ENCODE data around the gene ANKS1B. TPM values are rescaled to one million over a fixed set of nuclear protein-coding genes. Genes with fewer than 3 reads are reported as not detected.

The ANKS1B gene
- total RNA-seq, 1 experiment from 2014 or later, result 0.61 TPM

- H3K36me3 Mint-ChIP-seq (ENCODE audit: insufficient read depth, unreplicated experiment), result no peaks in the 10 kb centered on the region
- no peak overlapping the region for H3K27ac Mint-ChIP-seq (ENCODE audit: unreplicated experiment)
- Histone ChIP-seq H3K27me3 (replicated peaks; ENCODE audit: control insufficient read depth, insufficient read depth, low read length) (no peaks in the 10 kb centered on the region), H3K4me1 (no peaks in the 10 kb centered on the region), H3K4me3 (ENCODE audit: low read depth, low read length) (no peak overlapping the region), H3K9me3 (no peaks in the 10 kb centered on the region), H3K36me3 (ENCODE audit: control insufficient read depth, insufficient read depth, low read length) (no peaks in the 10 kb centered on the region)
- TF ChIP-seq, protein P1, sequence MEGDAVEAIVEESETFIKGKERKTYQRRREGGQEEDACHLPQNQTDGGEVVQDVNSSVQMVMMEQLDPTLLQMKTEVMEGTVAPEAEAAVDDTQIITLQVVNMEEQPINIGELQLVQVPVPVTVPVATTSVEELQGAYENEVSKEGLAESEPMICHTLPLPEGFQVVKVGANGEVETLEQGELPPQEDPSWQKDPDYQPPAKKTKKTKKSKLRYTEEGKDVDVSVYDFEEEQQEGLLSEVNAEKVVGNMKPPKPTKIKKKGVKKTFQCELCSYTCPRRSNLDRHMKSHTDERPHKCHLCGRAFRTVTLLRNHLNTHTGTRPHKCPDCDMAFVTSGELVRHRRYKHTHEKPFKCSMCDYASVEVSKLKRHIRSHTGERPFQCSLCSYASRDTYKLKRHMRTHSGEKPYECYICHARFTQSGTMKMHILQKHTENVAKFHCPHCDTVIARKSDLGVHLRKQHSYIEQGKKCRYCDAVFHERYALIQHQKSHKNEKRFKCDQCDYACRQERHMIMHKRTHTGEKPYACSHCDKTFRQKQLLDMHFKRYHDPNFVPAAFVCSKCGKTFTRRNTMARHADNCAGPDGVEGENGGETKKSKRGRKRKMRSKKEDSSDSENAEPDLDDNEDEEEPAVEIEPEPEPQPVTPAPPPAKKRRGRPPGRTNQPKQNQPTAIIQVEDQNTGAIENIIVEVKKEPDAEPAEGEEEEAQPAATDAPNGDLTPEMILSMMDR (IDR thresholded peaks at IDR 0.05; ENCODE audit: insufficient read depth in 1 of 2, low read depth in 1 of 2, low read length in 1 of 2, severe bottlenecking in 1 of 2, unreplicated experiment in 1 of 2), result no peak
- H3K4me3 Mint-ChIP-seq (ENCODE audit: unreplicated experiment), result no peak overlapping the region
- intact Hi-C loops (cut with micrococcal nuclease; ENCODE audit: unreplicated experiment), result no loop called here
- DNase-seq, result no peak
- BruUV-seq (replicated peaks), result no TSS peak
- H3K9me3 Mint-ChIP-seq (ENCODE audit: unreplicated experiment), result no peaks in the 10 kb centered on the region
- ChIA-PET CTCF (no interaction called here), POLR2A (no interaction called here)
- H3K27me3 Mint-ChIP-seq (ENCODE audit: insufficient read depth, unreplicated experiment), result peaks cover 4% of the 10 kb centered on the region
- H3K4me1 Mint-ChIP-seq (ENCODE audit: low read depth, unreplicated experiment), result no peaks in the 10 kb centered on the region
These were observed 959.9 kb downstream of the ANKS1B start for GRCh38 chr12:99024870-99025269.

- H3K9me3 ChIP-seq, result no peaks in the 10 kb centered on the region
- no peaks in the 10 kb centered on the region for H3K36me3 ChIP-seq (ENCODE audit: control insufficient read depth, insufficient read depth, low read length)
- ChIA-PET POLR2A (no interaction called here), CTCF (no interaction called here)
- Mint-ChIP-seq H3K27ac (ENCODE audit: unreplicated experiment) (no peak overlapping the region), H3K36me3 (ENCODE audit: insufficient read depth, unreplicated experiment) (no peaks in the 10 kb centered on the region), H3K27me3 (ENCODE audit: insufficient read depth, unreplicated experiment) (peaks cover 4% of the 10 kb centered on the region), H3K4me1 (ENCODE audit: low read depth, unreplicated experiment) (no peaks in the 10 kb centered on the region), H3K4me3 (ENCODE audit: unreplicated experiment) (no peak overlapping the region), H3K9me3 (ENCODE audit: unreplicated experiment) (no peaks in the 10 kb centered on the region)
- H3K27me3 ChIP-seq (replicated peaks; ENCODE audit: control insufficient read depth, insufficient read depth, low read length), result no peaks in the 10 kb centered on the region
- no peaks in the 10 kb centered on the region for H3K4me1 ChIP-seq
- TF ChIP-seq, protein P1 (IDR thresholded peaks at IDR 0.05; ENCODE audit: insufficient read depth in 1 of 2, low read depth in 1 of 2, low read length in 1 of 2, severe bottlenecking in 1 of 2, unreplicated experiment in 1 of 2), result no peak
- H3K4me3 ChIP-seq (ENCODE audit: low read depth, low read length), result no peak overlapping the region
- intact Hi-C loops (cut with micrococcal nuclease; ENCODE audit: unreplicated experiment), result no loop called here
- no peak for DNase-seq
- no TSS peak for BruUV-seq (replicated peaks)
These were observed 960.5 kb downstream of the ANKS1B start for GRCh38 chr12:99024191-99024590.

DNA sequence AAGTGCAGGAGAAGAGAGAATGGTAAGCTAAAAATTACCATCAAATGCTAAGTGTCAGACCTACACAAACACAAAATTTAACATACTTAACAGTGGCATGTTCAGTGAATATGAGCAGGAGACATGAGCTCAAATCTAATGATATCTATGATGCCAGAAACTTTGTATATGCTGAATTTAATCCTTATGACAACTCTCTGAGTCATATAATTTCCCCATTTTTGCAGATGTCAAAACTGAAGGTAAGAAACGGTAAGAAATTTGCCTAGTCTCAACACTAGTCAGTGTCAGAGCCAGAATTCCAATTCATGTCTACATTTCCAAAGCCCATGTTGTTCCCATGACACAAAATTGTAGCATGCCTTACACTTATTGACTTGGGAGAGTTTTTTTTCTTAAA lies 963.9 kb downstream of the ANKS1B start:
- H3K4me3 Mint-ChIP-seq (ENCODE audit: unreplicated experiment), result no peak overlapping the region

More for the DNA sequence above, 963.9 kb downstream of the ANKS1B start:
- POLR2A ChIA-PET, result no interaction called here
- Histone ChIP-seq H3K9me3 (no peaks in the 10 kb centered on the region; the same call in 1 of the 2 replicates), H3K4me1 (no peaks in the 10 kb centered on the region), H3K4me3 (ENCODE audit: low read depth, low read length) (no peak overlapping the region), H3K27me3 (replicated peaks; ENCODE audit: control insufficient read depth, insufficient read depth, low read length) (no peaks in the 10 kb centered on the region), H3K36me3 (ENCODE audit: control insufficient read depth, insufficient read depth, low read length) (no peaks in the 10 kb centered on the region)
- H3K36me3 Mint-ChIP-seq (ENCODE audit: insufficient read depth, unreplicated experiment), result no peaks in the 10 kb centered on the region
- intact Hi-C loops (cut with micrococcal nuclease; ENCODE audit: unreplicated experiment), result no loop called here
- H3K9me3 Mint-ChIP-seq (ENCODE audit: unreplicated experiment), result no peaks in the 10 kb centered on the region
- TF ChIP-seq, protein P1 (IDR thresholded peaks at IDR 0.05; ENCODE audit: insufficient read depth in 1 of 2, low read depth in 1 of 2, low read length in 1 of 2, severe bottlenecking in 1 of 2, unreplicated experiment in 1 of 2), result no peak
- BruUV-seq (replicated peaks), result no TSS peak
- H3K4me1 Mint-ChIP-seq (ENCODE audit: low read depth, unreplicated experiment), result no peaks in the 10 kb centered on the region
- DNase-seq, result no peak
- H3K27ac Mint-ChIP-seq (ENCODE audit: unreplicated experiment), result no peak overlapping the region
- CTCF ChIA-PET, result no interaction called here
- H3K27me3 Mint-ChIP-seq (ENCODE audit: insufficient read depth, unreplicated experiment), result peaks cover 4% of the 10 kb centered on the region

All from Caco-2 (cell line).